Fibroblast of mammary gland (primary cell): ENCODE results near the gene TMEM185B.
"Not testable (repeated sequence)": the region's sequence is repeated elsewhere in the genome, so short reads cannot be mapped to it uniquely, and the experiment has no call there.

Source experiments
- DNase-seq: peaks from one replicate; pipeline ENCODE4 v3.0.0-alpha.2; 2010; ENCODE audit warnings: low read depth
- H3K4me3 ChIP-seq: 2 replicates; pipeline ENCODE4 v1.5.1; 2011; ENCODE audit warnings: low read depth, mild to moderate bottlenecking, low read length, moderate library complexity; ENCODE audit not compliant: control insufficient read depth
- TF ChIP-seq, protein P1 (sequence below): conservative IDR thresholded peaks from 2 replicates; pipeline ENCODE4 v1.5.1; 2011; ENCODE audit warnings: low read depth, low read length, inconsistent platforms; ENCODE audit not compliant: control insufficient read depth, insufficient read depth

TMEM185B gene

DNA sequence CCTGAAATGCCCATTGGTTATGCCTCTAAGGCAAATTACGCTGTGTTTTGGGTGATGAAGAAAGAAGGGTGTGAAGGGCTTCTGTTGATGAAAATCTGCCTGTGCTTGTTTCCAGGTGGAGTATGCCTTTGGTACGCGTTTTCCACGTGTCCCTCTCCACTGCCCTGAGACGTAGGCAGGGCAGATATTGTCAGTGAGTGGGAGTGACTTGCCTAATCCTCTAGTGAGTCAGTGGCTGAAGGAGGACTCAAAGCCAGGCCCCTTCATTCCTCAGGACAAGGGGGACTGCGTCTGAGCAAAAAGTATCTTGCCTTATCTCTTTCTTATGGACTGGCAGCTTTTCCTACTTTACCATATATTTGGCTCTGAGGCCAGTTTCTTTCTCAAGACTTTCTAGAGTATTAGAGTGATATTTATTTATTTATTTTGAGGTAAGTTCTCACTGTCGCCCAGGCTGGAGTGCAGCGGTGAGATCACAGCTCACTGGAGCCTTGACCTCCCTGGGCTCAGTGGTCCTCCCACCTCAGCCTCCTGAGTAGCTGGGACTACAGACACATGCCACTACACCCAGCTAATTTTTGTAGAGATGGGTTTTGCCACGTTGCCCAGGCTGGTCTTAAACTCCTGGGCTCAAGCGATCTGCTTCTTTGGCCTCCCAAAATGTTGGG is 39.7 kb upstream of the TMEM185B start:
- DNase-seq = peak; percentile 68
- TF ChIP-seq, protein P1, sequence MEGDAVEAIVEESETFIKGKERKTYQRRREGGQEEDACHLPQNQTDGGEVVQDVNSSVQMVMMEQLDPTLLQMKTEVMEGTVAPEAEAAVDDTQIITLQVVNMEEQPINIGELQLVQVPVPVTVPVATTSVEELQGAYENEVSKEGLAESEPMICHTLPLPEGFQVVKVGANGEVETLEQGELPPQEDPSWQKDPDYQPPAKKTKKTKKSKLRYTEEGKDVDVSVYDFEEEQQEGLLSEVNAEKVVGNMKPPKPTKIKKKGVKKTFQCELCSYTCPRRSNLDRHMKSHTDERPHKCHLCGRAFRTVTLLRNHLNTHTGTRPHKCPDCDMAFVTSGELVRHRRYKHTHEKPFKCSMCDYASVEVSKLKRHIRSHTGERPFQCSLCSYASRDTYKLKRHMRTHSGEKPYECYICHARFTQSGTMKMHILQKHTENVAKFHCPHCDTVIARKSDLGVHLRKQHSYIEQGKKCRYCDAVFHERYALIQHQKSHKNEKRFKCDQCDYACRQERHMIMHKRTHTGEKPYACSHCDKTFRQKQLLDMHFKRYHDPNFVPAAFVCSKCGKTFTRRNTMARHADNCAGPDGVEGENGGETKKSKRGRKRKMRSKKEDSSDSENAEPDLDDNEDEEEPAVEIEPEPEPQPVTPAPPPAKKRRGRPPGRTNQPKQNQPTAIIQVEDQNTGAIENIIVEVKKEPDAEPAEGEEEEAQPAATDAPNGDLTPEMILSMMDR = no peak
- no peak overlapping the region for H3K4me3 ChIP-seq

DNA sequence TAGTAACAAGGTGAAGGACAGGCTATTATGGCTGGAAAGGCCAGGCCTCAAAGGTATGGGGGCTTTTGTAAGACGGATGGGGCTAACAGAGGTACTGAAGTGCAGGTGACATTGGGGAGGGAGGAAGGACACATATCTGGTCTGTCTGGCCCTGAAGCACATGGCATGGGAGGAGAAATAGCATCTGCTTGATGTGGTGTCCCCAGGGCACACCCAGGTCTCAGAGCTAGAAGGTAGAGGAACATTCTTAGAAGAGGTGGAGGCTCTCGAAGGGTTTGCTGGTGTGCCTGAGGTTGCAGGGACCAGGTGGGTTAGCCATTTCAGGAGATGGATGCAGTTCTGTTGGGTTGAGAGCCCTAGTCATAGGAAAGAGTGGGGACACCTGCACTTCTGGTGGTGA is 39.0 kb upstream of the TMEM185B start:
- TF ChIP-seq, protein P1 = no peak
- no peak for DNase-seq
- no peak overlapping the region for H3K4me3 ChIP-seq

- TF ChIP-seq, protein P1 = no peak
- no peak overlapping the region for H3K4me3 ChIP-seq
- no peak for DNase-seq
Observed at GRCh38 chr2:120261387-120262006, 38.3 kb upstream of the TMEM185B start.

DNA sequence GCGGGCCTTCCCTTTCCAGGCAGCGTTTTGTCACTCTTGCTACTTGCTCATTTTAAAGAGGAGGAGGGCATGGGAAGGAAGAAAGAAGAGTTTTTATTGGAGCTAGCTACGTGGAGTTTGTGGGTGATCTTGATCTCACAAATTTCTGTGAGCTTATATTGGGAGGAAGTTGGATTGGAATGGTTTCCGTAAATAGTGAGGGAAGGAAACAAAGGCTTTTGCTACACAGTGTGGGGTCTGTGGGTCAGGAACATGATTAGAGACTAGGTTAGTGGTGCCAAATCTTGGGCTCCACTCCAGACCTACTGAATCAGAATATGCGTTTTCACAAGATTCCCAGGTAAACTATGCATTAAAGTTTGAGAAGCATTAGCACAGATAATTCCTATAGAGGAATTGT is 37.5 kb upstream of the TMEM185B start:
- H3K4me3 ChIP-seq = no peak overlapping the region
- TF ChIP-seq, protein P1 = no peak
- no peak for DNase-seq

- not testable (repeated sequence) for DNase-seq, H3K4me3 ChIP-seq
Observed at GRCh38 chr2:120259939-120260338, 36.7 kb upstream of the TMEM185B start.

DNA sequence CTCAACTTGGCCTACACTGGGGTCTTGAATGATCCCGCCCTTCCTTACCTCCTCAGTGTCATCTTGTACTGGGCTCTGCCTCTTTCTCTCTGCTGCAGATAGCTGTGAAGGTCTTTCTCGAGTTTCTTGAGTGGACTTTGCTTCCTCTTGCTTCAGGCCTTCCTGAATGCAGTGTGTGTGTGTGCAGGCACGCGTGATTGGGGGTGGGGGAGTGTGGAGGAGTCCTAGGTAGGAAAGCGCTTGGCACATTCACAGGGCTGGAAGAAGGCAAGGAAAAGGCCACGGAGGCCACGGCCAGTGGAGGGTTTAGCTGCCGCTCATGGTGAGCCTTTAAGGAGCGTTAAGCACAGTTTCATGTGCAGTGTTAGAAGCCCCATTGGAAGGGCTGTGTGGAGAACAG is 35.0 kb upstream of the TMEM185B start:
- no peak overlapping the region for H3K4me3 ChIP-seq
- DNase-seq = no peak
- TF ChIP-seq, protein P1 = no peak

- H3K4me3 ChIP-seq = no peak overlapping the region
- TF ChIP-seq, protein P1 = no peak
Observed at GRCh38 chr2:120257522-120257921, 34.3 kb upstream of the TMEM185B start.

More at GRCh38 chr2:120257522-120257921, 34.3 kb upstream of the TMEM185B start:
- no peak for DNase-seq
